ENCODE measurements around the gene THADA.

Gene THADA

GRCh38 chr2:43198263-43198662 is 397.6 kb downstream of the THADA start:
- Histone ChIP-seq H3K36me3 (no peaks in the 10 kb centered on the region), H3K27ac (no peak overlapping the region), H3K9me3 (ENCODE audit: severe bottlenecking) (peaks cover 3% of the 10 kb centered on the region)

GRCh38 chr2:43197588-43197896 is 398.3 kb downstream of the THADA start:
- Histone ChIP-seq H3K27me3 (ENCODE audit: insufficient read depth, low read depth, severe bottlenecking) (no peaks in the 10 kb centered on the region), H3K9me3 (ENCODE audit: severe bottlenecking) (peaks cover 3% of the 10 kb centered on the region), H3K36me3 (no peaks in the 10 kb centered on the region), H3K4me3 (ENCODE audit: low read depth, low read length) (no peak overlapping the region), H3K27ac (no peak overlapping the region)
- no peak for TF ChIP-seq CTCF (IDR thresholded peaks at IDR 0.05; ENCODE audit: low read depth, low read length)
- DNase-seq = no peak

More at GRCh38 chr2:43198263-43198662, 397.6 kb downstream of the THADA start:
- DNase-seq = no peak
- Histone ChIP-seq H3K4me3 (ENCODE audit: low read depth, low read length) (no peak overlapping the region), H3K27me3 (ENCODE audit: insufficient read depth, low read depth, severe bottlenecking) (no peaks in the 10 kb centered on the region)
- TF ChIP-seq CTCF (IDR thresholded peaks at IDR 0.05; ENCODE audit: low read depth, low read length) = no peak

GRCh38 chr2:43196768-43197587 is 398.9 kb downstream of the THADA start:
- no peak overlapping the region for H3K27ac ChIP-seq
- no peak for TF ChIP-seq CTCF (IDR thresholded peaks at IDR 0.05; ENCODE audit: low read depth, low read length)

DNA sequence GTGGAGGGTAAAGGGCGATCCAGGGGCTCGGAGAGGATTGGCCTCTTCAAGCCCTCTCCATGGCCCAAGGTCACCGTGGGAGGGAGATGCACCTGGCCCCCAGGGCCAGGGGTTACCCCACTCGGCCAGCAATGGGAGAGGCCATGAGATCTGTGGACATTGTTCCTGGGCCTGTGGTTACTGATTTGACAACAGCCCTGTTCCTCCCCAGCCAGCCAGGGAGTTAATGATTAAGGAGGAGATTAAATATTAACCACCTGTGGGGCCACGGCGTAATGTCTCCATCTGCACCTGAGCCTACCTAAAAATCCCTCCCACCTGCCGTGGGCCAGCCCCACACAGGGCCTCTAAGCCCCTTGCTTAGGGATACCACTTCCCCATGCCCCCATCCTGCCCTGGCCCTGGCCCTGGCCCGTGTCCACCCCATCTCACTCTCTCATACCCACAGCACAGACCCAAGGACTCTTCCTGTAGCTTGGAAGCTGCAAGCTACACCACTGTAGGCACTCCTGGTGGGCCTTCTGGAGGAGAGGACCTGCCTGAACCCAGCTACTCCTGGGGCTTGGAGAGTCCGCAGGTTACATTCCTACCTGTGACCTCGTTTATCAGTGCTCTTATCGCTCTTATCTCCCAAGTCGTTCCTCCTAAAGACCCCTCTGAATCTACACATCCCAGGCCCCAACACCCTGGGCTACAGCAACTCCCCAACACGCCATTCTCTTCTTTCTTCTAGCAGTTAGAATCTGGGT is 401.5 kb downstream of the THADA start:
- DNase-seq = peak; percentile 29
- Histone ChIP-seq H3K9me3 (ENCODE audit: severe bottlenecking) (no peaks in the 10 kb centered on the region), H3K27me3 (ENCODE audit: insufficient read depth, low read depth, severe bottlenecking) (no peaks in the 10 kb centered on the region), H3K27ac (peak overlapping the region; percentile 15; the same call in 1 of the 2 replicates), H3K4me3 (ENCODE audit: low read depth, low read length) (no peak overlapping the region), H3K36me3 (no peaks in the 10 kb centered on the region)
- no peak for TF ChIP-seq CTCF (IDR thresholded peaks at IDR 0.05; ENCODE audit: low read depth, low read length)

More at GRCh38 chr2:43196768-43197587, 398.9 kb downstream of the THADA start:
- Histone ChIP-seq H3K4me3 (ENCODE audit: low read depth, low read length) (no peak overlapping the region), H3K9me3 (ENCODE audit: severe bottlenecking) (peaks cover 3% of the 10 kb centered on the region), H3K36me3 (no peaks in the 10 kb centered on the region), H3K27me3 (ENCODE audit: insufficient read depth, low read depth, severe bottlenecking) (no peaks in the 10 kb centered on the region)
- DNase-seq = no peak

DNA sequence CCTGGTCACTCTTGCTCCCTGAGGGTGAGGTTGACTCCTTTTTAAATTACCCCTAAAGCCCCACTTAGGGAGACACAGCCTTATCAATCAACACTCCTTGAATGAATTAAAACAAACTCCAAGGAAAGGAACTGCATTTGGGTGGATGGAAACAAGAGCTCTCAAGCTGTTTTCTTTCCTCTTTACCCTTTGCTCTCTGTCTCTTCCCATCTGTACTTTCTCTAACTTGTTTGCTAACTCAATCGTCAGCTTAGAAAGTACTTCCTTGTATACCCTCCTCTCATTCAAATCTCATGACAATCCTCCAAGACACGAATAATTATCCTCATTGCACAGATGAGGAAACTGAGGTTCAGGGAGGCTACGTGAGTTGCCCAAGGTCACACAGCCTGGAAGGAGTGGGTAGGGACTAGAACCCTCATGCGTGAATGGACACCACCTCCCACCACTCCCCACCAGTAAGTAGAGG is 402.2 kb downstream of the THADA start:
- no peak for DNase-seq
- 0 out of 2 replicates have a peak overlapping the region, but pooled peaks have one; percentile 15 for H3K27ac ChIP-seq
- H3K27me3 ChIP-seq (ENCODE audit: insufficient read depth, low read depth, severe bottlenecking) = no peaks in the 10 kb centered on the region
- TF ChIP-seq CTCF (IDR thresholded peaks at IDR 0.05; ENCODE audit: low read depth, low read length) = no peak
- no peaks in the 10 kb centered on the region for H3K36me3 ChIP-seq
- no peak overlapping the region for H3K4me3 ChIP-seq (ENCODE audit: low read depth, low read length)
- H3K9me3 ChIP-seq (ENCODE audit: severe bottlenecking) = no peaks in the 10 kb centered on the region

Data from WERI-Rb-1 (cell line).